Activated gamma-delta T cell treated with anti-CD3 and anti-CD28 coated beads, Interleukin-2, amount 50 U/mL, for 16 hours (primary cell): ENCODE data around the gene WFDC1.
A peak's percentile ranks its signal among the peaks of the same experiment; 100 is the strongest.

Source experiments
- DNase-seq: peaks from one replicate; pipeline ENCODE4 v3.0.0-alpha.2; 2020; ENCODE audit warnings: low read depth

Gene WFDC1

GRCh38 chr16:84272740-84273320 is 21.8 kb upstream of the WFDC1 start:
- no peak for DNase-seq

GRCh38 chr16:84274515-84274914 is 20.2 kb upstream of the WFDC1 start:
- DNase-seq, result no peak

GRCh38 chr16:84275585-84276151 is 19.0 kb upstream of the WFDC1 start:
- no peak for DNase-seq

GRCh38 chr16:84277244-84277823 is 17.3 kb upstream of the WFDC1 start:
- DNase-seq, result peak; percentile 47

GRCh38 chr16:84278333-84278732 is 16.3 kb upstream of the WFDC1 start:
- DNase-seq, result no peak

- DNase-seq, result no peak
Observed at GRCh38 chr16:84278968-84279367, 15.7 kb upstream of the WFDC1 start.

- DNase-seq, result no peak
Observed at GRCh38 chr16:84279881-84280280, 14.8 kb upstream of the WFDC1 start.

GRCh38 chr16:84281074-84281473 is 13.6 kb upstream of the WFDC1 start:
- DNase-seq, result no peak

- DNase-seq, result no peak
Observed at GRCh38 chr16:84282533-84282932, 12.1 kb upstream of the WFDC1 start.

GRCh38 chr16:84283314-84284153 is 11.1 kb upstream of the WFDC1 start:
- no peak for DNase-seq

GRCh38 chr16:84284154-84284722 is 10.4 kb upstream of the WFDC1 start:
- DNase-seq, result no peak

- DNase-seq, result no peak
Observed at GRCh38 chr16:84286578-84287240, 8.0 kb upstream of the WFDC1 start.

GRCh38 chr16:84288902-84289301 is 5.8 kb upstream of the WFDC1 start:
- no peak for DNase-seq

- DNase-seq, result no peak
Observed at GRCh38 chr16:84291226-84291625, 3.5 kb upstream of the WFDC1 start.

GRCh38 chr16:84292011-84292410 is 2.7 kb upstream of the WFDC1 start:
- no peak for DNase-seq

- no peak for DNase-seq
Observed at GRCh38 chr16:84293406-84293805, 1.3 kb upstream of the WFDC1 start.

- DNase-seq, result no peak
Observed at GRCh38 chr16:84294117-84294516, 561 bp upstream of the WFDC1 start.

GRCh38 chr16:84295203-84295860 is 654 bp downstream of the WFDC1 start:
- no peak for DNase-seq

GRCh38 chr16:84298376-84298899 is 3.8 kb downstream of the WFDC1 start:
- no peak for DNase-seq

- no peak for DNase-seq
Observed at GRCh38 chr16:84299734-84300440, 5.2 kb downstream of the WFDC1 start.
